ENCODE measurements around the gene ASPG. TPM values are rescaled to one million over a fixed set of nuclear protein-coding genes. Genes with fewer than 3 reads are reported as not detected.

The ASPG gene
- total RNA-seq, 2 experiments from 2014 or later: not detected

DNA sequence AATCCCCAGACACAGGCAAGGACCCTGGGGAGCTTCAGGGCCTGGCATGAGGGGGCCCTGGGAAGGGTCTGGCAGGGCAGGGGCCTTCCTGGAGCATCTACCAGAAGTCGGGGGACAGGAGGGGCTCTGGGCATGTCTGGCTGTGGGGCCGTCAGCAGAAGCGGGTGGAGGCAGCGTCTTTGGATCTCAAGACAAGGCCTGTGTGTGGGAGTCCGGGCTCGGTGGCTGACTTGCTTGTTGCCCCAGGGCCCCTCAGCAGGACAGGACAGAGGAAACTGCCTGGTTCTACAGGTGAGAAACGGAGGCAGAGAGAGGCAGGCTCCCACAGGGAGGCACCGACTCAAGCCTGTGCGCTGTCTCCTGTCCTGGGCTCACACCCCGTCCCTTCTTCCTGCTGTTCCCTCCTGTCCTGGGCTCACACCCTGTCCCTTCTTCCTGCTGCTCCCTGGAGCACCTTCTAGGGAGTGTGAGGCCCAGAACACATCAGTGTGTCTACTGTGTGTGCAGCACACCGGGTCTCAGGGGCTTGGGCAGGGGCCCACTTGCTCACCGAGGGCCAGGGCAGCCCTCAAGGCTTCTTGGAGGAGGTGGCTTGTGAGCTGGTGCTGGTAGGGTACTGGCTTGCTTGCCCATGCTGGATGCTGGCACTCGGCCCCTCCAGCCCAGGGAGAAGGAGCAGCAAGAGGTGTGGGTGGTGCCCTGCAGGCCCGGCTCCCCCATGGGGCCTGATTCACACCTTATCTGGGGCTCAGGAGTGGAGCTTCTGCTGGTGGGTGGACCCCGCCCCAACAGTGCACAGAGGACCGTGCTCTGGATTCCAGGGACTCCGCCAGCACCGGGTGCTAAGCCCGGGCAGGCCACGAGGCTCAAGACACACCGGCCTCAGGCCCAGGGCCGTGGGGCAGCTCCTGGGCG, 14.9 kb downstream of the ASPG start:
- CTCF ChIA-PET (ENCODE audit: unreplicated experiment): no interaction called here
- no peak for TF ChIP-seq EZH2phosphoT487 (IDR thresholded peaks at IDR 0.05; ENCODE audit: borderline replicate concordance, low read depth, low read length)
- TF ChIP-seq, protein P1, sequence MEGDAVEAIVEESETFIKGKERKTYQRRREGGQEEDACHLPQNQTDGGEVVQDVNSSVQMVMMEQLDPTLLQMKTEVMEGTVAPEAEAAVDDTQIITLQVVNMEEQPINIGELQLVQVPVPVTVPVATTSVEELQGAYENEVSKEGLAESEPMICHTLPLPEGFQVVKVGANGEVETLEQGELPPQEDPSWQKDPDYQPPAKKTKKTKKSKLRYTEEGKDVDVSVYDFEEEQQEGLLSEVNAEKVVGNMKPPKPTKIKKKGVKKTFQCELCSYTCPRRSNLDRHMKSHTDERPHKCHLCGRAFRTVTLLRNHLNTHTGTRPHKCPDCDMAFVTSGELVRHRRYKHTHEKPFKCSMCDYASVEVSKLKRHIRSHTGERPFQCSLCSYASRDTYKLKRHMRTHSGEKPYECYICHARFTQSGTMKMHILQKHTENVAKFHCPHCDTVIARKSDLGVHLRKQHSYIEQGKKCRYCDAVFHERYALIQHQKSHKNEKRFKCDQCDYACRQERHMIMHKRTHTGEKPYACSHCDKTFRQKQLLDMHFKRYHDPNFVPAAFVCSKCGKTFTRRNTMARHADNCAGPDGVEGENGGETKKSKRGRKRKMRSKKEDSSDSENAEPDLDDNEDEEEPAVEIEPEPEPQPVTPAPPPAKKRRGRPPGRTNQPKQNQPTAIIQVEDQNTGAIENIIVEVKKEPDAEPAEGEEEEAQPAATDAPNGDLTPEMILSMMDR (conservative IDR thresholded peaks at IDR 0.05; ENCODE audit: low read length): no peak
- no TSS peak for BruUV-seq (replicated peaks)
- H3K4me2 ChIP-seq (ENCODE audit: low read length): no peak overlapping the region
- POLR2A ChIA-PET: interaction anchor here (0.5 kb wide), 1 partner anchor 99 kb away, joined by 3 read pairs; no protein-coding TSS in a partner anchor
- no peaks in the 10 kb centered on the region for H3K9me3 ChIP-seq (ENCODE audit: low read length)
- no peak for DNase-seq (ENCODE audit: low spot score)
- no peaks in the 10 kb centered on the region for H3K79me2 ChIP-seq (ENCODE audit: insufficient read depth, low read depth, low read length)
- no peak overlapping the region for H3K4me3 ChIP-seq (ENCODE audit: low read depth, low read length, poor library complexity, severe bottlenecking)
- H2AFZ ChIP-seq (ENCODE audit: low read length): no peak overlapping the region
- intact Hi-C loops (cut with micrococcal nuclease; ENCODE audit: unreplicated experiment): no loop called here
- no peak overlapping the region for H3K27ac ChIP-seq (ENCODE audit: low read depth, low read length, poor library complexity, severe bottlenecking)
- no peaks in the 10 kb centered on the region for H3K36me3 ChIP-seq (ENCODE audit: insufficient read depth, low read length)
- no peaks in the 10 kb centered on the region for H3K9me2 ChIP-seq (ENCODE audit: insufficient read depth, low read length)
- no peaks in the 10 kb centered on the region for H4K20me1 ChIP-seq (ENCODE audit: insufficient read depth, low read length)
- peaks cover 3% of the 10 kb centered on the region for H3K4me1 ChIP-seq (ENCODE audit: insufficient read depth, low read length, poor library complexity, severe bottlenecking)

DNA sequence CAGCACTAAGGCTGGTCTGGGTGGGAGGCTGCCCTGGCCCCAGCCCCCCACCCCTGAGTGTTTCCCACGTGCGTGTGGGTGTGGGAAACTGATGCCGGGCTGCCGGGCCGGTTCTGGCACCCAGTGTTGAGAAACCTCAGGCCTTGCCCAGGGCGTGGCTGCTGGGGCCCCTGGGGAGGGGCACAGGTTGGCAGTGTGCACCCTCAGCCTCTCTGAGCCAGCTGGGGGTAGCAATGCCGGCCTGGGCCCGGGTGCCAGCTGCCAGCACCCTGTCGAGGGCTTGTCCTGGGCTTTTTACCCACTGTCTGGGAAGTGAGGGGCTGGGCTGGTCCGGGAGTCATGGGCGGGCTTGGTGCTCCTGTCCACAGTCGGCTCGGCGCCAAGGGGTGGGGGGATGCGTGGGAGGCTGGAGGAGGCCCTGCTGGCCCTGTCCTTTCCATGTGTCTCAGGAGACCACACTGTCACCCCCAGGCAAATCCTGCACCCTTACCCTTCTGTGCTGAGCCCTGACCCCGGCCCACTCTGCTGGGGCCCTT, 15.7 kb downstream of the ASPG start:
- TF ChIP-seq, protein P1 (conservative IDR thresholded peaks at IDR 0.05; ENCODE audit: low read length): no peak
- TF ChIP-seq EZH2phosphoT487 (IDR thresholded peaks at IDR 0.05; ENCODE audit: borderline replicate concordance, low read depth, low read length): no peak
- Histone ChIP-seq H4K20me1 (ENCODE audit: insufficient read depth, low read length) (no peaks in the 10 kb centered on the region), H3K4me3 (ENCODE audit: low read depth, low read length, poor library complexity, severe bottlenecking) (no peak overlapping the region), H3K9me2 (ENCODE audit: insufficient read depth, low read length) (no peaks in the 10 kb centered on the region), H2AFZ (ENCODE audit: low read length) (no peak overlapping the region), H3K36me3 (ENCODE audit: insufficient read depth, low read length) (no peaks in the 10 kb centered on the region), H3K4me2 (ENCODE audit: low read length) (no peak overlapping the region), H3K4me1 (ENCODE audit: insufficient read depth, low read length, poor library complexity, severe bottlenecking) (peaks cover 3% of the 10 kb centered on the region), H3K9me3 (ENCODE audit: low read length) (no peaks in the 10 kb centered on the region), H3K79me2 (ENCODE audit: insufficient read depth, low read depth, low read length) (no peaks in the 10 kb centered on the region), H3K27ac (ENCODE audit: low read depth, low read length, poor library complexity, severe bottlenecking) (no peak overlapping the region)
- intact Hi-C loops (cut with micrococcal nuclease; ENCODE audit: unreplicated experiment): no loop called here
- no TSS peak for BruUV-seq (replicated peaks)
- ChIA-PET CTCF (ENCODE audit: unreplicated experiment) (no interaction called here), POLR2A (interaction anchor here (0.5 kb wide), 1 partner anchor 99 kb away, joined by 3 read pairs; no protein-coding TSS in a partner anchor)
- DNase-seq (ENCODE audit: low spot score): no peak

All from OCI-LY7 (cell line).